ENCODE data around the gene KCNJ16. TPM values are rescaled to one million over a fixed set of nuclear protein-coding genes. Genes with fewer than 3 reads are reported as not detected.

The KCNJ16 gene
- total and polyA plus RNA-seq, 9 of the 15 experiments (the other 6 are each of a cell fraction or from before 2014, with no cell fraction given), result 0.01 to 0.75 (median 0.07) TPM; not detected in 4

GRCh38 chr17:70119983-70120382 is 45.0 kb downstream of the KCNJ16 start:
- 14% methylated on average over 2 of the region's 2 CpGs for WGBS (ENCODE audit: insufficient coverage, low coverage, missing lambda C conversion rate)

GRCh38 chr17:70120425-70120824 is 45.4 kb downstream of the KCNJ16 start:
- no peaks in the 10 kb centered on the region for H4K20me1 ChIP-seq (replicated peaks; ENCODE audit: control insufficient read depth, insufficient read depth, low read length)
- H3K4me1 ChIP-seq (replicated peaks in 1 of 2; ENCODE audit: control insufficient read depth in 2 of 2, insufficient read depth in 2 of 2, low read length in 2 of 2), result peaks cover 0 to 12% of the 10 kb centered on the region in 2 experiments; a peak in 2 of 5 replicates
- no peak for FAIRE-seq
- H3K27ac ChIP-seq (ENCODE audit: extremely low read depth, low read depth, low read length), result no peak overlapping the region
- H3K9me1 ChIP-seq (ENCODE audit: control insufficient read depth, insufficient read depth, low read length), result no peaks in the 10 kb centered on the region
- 16% methylated on average over 4 of the region's 4 CpGs for WGBS (ENCODE audit: insufficient coverage, low coverage, missing lambda C conversion rate)
- no peak overlapping the region for H3K4me2 ChIP-seq (ENCODE audit: insufficient read depth, low read length)
- BruUV-seq (replicated peaks), result no TSS peak
- intact Hi-C loops (cut with micrococcal nuclease) (no loop called here), in situ Hi-C loops (cut with MboI) (no loop called here)
- peaks cover 93% of the 10 kb centered on the region for H3K79me2 ChIP-seq (ENCODE audit: control insufficient read depth, insufficient read depth, low read length)
- H2AFZ ChIP-seq (ENCODE audit: low read depth, low read length), result no peak overlapping the region
- H3K27me3 ChIP-seq (ENCODE audit: control insufficient read depth in 2 of 2, insufficient read depth in 2 of 2, low read length in 2 of 2), result no peaks in the 10 kb centered on the region
- H3K9me3 ChIP-seq (replicated peaks; ENCODE audit: control insufficient read depth, insufficient read depth, low read depth, low read length), result no peaks in the 10 kb centered on the region
- DNase-seq (ENCODE audit: extremely low read depth in 1 of 4, low spot score in 3 of 4), result no peak
- peaks cover 51% of the 10 kb centered on the region; the same call in 2 of the 3 replicates for H3K36me3 ChIP-seq (ENCODE audit: control insufficient read depth, insufficient read depth, low read length)
- no peak overlapping the region for H3K9ac ChIP-seq (ENCODE audit: insufficient read depth in 1 of 2, low read depth in 2 of 2, low read length in 2 of 2)
- ChIA-PET POLR2A (no interaction called here), CTCF (ENCODE audit: low intra/inter-chr PET ratio) (no interaction called here)
- ATAC-seq, result no peak; the same call in 2 of the 3 replicates
- H3K4me3 ChIP-seq, result no peak overlapping the region
- TF ChIP-seq NR2F6 (CRISPR knock-in tag; IDR thresholded peaks at IDR 0.05), result no peak
- TF ChIP-seq RFX7 (CRISPR knock-in tag; IDR thresholded peaks at IDR 0.05), result no peak
- no peak for TF ChIP-seq ASH1L (IDR thresholded peaks at IDR 0.05; ENCODE audit: borderline replicate concordance, low read depth, partially characterized antibody)
- no peak for TF ChIP-seq CCNT2 (IDR thresholded peaks at IDR 0.05; ENCODE audit: borderline replicate concordance, extremely low read depth, insufficient read length, low read depth, low read length)
- no peak for TF ChIP-seq EWSR1 (IDR thresholded peaks at IDR 0.05; ENCODE audit: borderline replicate concordance, low read depth, partially characterized antibody)
- no peak for TF ChIP-seq VEZF1 (CRISPR knock-in tag; IDR thresholded peaks at IDR 0.05)
- no peak for TF ChIP-seq MTF1 (CRISPR knock-in tag; IDR thresholded peaks at IDR 0.05; ENCODE audit: borderline replicate concordance)
- no peak for TF ChIP-seq ZNF253 (CRISPR knock-in tag; conservative IDR thresholded peaks at IDR 0.05)

More at GRCh38 chr17:70119983-70120382, 45.0 kb downstream of the KCNJ16 start:
- Histone ChIP-seq H3K9me3 (replicated peaks; ENCODE audit: control insufficient read depth, insufficient read depth, low read depth, low read length) (no peaks in the 10 kb centered on the region), H3K4me3 (no peak overlapping the region), H3K4me2 (ENCODE audit: insufficient read depth, low read length) (no peak overlapping the region), H2AFZ (ENCODE audit: low read depth, low read length) (no peak overlapping the region), H3K4me1 (replicated peaks in 1 of 2; ENCODE audit: control insufficient read depth in 2 of 2, insufficient read depth in 2 of 2, low read length in 2 of 2) (peaks cover 0 to 12% of the 10 kb centered on the region in 2 experiments; a peak in 2 of 5 replicates), H3K79me2 (ENCODE audit: control insufficient read depth, insufficient read depth, low read length) (peaks cover 93% of the 10 kb centered on the region), H3K9me1 (ENCODE audit: control insufficient read depth, insufficient read depth, low read length) (no peaks in the 10 kb centered on the region), H3K27me3 (ENCODE audit: control insufficient read depth in 2 of 2, insufficient read depth in 2 of 2, low read length in 2 of 2) (no peaks in the 10 kb centered on the region), H3K9ac (ENCODE audit: insufficient read depth in 1 of 2, low read depth in 2 of 2, low read length in 2 of 2) (no peak overlapping the region), H3K36me3 (ENCODE audit: control insufficient read depth, insufficient read depth, low read length) (peaks cover 51% of the 10 kb centered on the region; the same call in 2 of the 3 replicates), H4K20me1 (replicated peaks; ENCODE audit: control insufficient read depth, insufficient read depth, low read length) (no peaks in the 10 kb centered on the region), H3K27ac (ENCODE audit: extremely low read depth, low read depth, low read length) (no peak overlapping the region)
- BruUV-seq (replicated peaks), result no TSS peak
- intact Hi-C loops (cut with micrococcal nuclease), result no loop called here
- POLR2A ChIA-PET, result no interaction called here
- peak; percentile 33; the same call in 2 of the 3 replicates for ATAC-seq
- CTCF ChIA-PET (ENCODE audit: low intra/inter-chr PET ratio), result no interaction called here
- FAIRE-seq, result no peak
- no peak for DNase-seq (ENCODE audit: extremely low read depth in 1 of 4, low spot score in 3 of 4)
- TF ChIP-seq TAL1 (IDR thresholded peaks at IDR 0.05) (no peak), JUND (IDR thresholded peaks at IDR 0.05; ENCODE audit: borderline replicate concordance, low read depth, low read length) (no peak), JUND (tag; IDR thresholded peaks at IDR 0.05; ENCODE audit: borderline replicate concordance, low read depth, low read length) (peak; percentile 12; the same call in 1 of the 3 replicates), ATF3 (IDR thresholded peaks at IDR 0.05) (0 out of 2 replicates have a peak, but pooled peaks have one; percentile 21), ATF3 (CRISPR knock-in tag; conservative IDR thresholded peaks at IDR 0.05) (no peak), BHLHE40 (IDR thresholded peaks at IDR 0.05; ENCODE audit: low read length) (no peak)
- in situ Hi-C loops (cut with MboI), result no loop called here
